AG04449 (cell line): Measurements from ENCODE around the gene TSPAN15.

ENCODE experiments used
- CTCF ChIA-PET: fragments of 350-600 bp; formaldehyde crosslinking; extraction: SDS; loops from one replicate; lab custom pipeline; 2021; ENCODE audit warnings: antibody characterized with exemption; lab: Yijun Ruan, JAX
- POLR2A ChIA-PET: fragments of 400-600, 350-600 bp; formaldehyde crosslinking; extraction: SDS; loops from one replicate; lab custom pipeline; 2020; ENCODE audit warnings: antibody characterized with exemption, inconsistent platforms; lab: Yijun Ruan, JAX
- DNase-seq: peaks from one replicate; pipeline ENCODE4 v3.0.0-alpha.2; 2010; ENCODE audit warnings: low read depth, low spot score
- H3K4me3 ChIP-seq: 2 replicates; pipeline ENCODE4 v1.5.1; 2011; ENCODE audit warnings: low read depth, mild to moderate bottlenecking, control low read depth, low read length
- CTCF ChIP-seq: IDR thresholded peaks from one replicate; pipeline ENCODE4 v1.5.1; 2011; ENCODE audit warnings: mild to moderate bottlenecking, moderate library complexity, low read length, control low read depth, inconsistent platforms; ENCODE audit not compliant: insufficient read depth; ENCODE audit errors: missing control alignments

Gene TSPAN15

DNA sequence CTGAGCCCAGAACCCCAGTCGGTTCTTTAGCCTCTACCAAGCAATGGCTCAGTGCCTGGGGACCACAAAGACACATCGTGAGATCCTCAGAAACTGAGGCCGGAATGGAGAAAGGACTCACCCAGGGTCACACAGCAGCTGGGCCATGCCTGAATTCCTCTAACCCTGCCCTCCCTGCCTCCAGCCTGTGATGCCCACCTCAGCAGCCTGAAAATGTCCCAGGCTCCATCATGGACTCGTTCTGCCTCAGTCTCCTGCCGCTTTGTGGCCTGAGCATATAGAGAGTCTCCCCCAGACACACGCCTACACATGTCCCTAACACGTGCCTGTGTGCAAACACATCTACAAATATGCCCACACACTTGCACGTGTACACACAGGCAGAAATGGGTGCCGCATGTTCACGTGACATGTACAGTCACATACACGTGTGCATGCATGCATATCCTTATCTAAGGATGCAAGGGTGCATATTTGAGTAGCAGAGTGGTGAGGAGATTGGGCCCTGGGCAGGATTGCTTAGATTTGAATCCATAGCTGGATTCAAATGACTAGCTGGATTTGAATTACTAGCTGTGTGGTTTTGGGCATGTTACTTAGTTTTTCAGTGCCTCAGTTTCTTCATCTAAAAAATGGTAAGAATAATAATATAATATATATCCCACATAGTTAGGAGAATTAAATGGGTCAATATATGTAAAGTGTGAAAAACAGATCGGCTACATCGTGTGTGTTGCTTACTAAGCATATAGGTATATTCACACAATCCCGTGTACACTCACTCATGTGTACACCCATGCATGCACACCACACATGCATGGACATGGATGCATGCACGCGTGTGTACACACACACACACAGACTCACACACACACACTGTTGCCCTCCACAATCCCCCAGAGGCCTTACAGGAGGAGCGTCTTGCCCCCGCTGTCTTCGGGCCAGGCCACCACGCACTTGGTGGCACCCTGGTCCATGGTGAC, 36.9 kb upstream of the TSPAN15 start:
- CTCF ChIA-PET = interaction anchor here (0.7 to 1.9 kb wide), 14 partner anchors 8 to 409 kb away, joined by 3 to 8 read pairs (median 4); no protein-coding TSS in a partner anchor
- DNase-seq = no peak
- POLR2A ChIA-PET = no interaction called here
- H3K4me3 ChIP-seq = no peak overlapping the region
- no peak for TF ChIP-seq CTCF

GRCh38 chr10:69415049-69415448, 36.2 kb upstream of the TSPAN15 start:
- ChIA-PET POLR2A (no interaction called here), CTCF (interaction anchor here (0.7 to 3.3 kb wide), 11 partner anchors 11 to 410 kb away, joined by 3 to 15 read pairs (median 5); no protein-coding TSS in a partner anchor)
- no peak for TF ChIP-seq CTCF
- no peak for DNase-seq
- no peak overlapping the region for H3K4me3 ChIP-seq

- no peak for DNase-seq
- ChIA-PET CTCF (interaction anchor here (1.5 to 4.4 kb wide), 4 partner anchors 8 to 92 kb away, joined by 3 to 33 read pairs (median 23); no protein-coding TSS in a partner anchor), POLR2A (no interaction called here)
- H3K4me3 ChIP-seq = no peak overlapping the region
- no peak for TF ChIP-seq CTCF
Measured at GRCh38 chr10:69415951-69416350, 35.3 kb upstream of the TSPAN15 start.

DNA sequence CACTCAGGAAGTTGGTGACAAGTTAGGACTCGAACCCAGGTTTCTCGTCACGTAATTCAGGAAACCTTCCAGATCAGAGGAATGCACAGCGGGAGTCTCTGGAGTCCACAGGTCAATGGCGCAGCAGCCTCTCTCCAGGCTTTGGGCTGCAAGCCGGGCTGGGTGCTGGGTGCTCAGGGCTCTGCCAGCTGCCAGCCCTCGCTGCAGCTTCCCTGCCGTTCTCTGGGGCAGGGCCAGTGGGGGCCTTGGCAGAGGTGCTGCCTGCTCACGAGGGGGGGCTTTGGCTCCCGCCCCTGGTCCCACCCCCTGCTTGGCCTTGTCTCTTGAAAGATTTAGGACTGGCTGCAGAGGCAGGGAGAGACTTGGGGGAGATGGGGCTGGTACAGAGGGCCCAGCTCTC, 34.6 kb upstream of the TSPAN15 start, which contains the start of gene TACR2:
TSS of gene TACR2 (minus strand) at position 224 of the 400 bp plus-strand sequence. CDS start 595 bp downstream, outside the sequence.
- CTCF ChIA-PET = interaction anchor here (0.7 to 4.4 kb wide), 7 partner anchors 9 to 323 kb away, joined by 3 to 33 read pairs (median 4); no protein-coding TSS in a partner anchor
- H3K4me3 ChIP-seq = no peak within 1 kb of the TSS
- no peak for TF ChIP-seq CTCF

DNA sequence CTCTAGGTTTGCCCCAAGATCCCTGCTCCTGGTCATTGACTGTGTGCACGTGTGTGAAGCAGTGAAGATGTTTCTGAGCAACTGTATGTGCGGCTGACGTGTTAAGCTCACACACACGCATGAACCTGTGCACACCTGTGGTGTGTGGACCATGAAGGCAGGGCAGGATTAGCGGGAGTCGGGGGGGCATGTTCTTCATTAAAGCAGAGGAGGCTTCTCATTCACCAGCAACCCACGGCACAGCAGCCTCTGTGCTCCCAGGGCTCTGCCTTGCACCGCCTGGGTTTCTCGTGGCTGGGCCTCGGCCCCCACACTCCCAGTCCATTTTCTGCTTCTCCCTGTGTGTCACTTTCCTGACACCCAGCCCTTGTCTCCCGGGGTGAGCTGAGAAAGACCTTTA, 33.7 kb upstream of the TSPAN15 start:
- ChIA-PET CTCF (interaction anchor here (0.9 to 4.4 kb wide), 7 partner anchors 10 to 324 kb away, joined by 3 to 33 read pairs (median 4); no protein-coding TSS in a partner anchor), POLR2A (no interaction called here)
- no peak overlapping the region for H3K4me3 ChIP-seq
- no peak for TF ChIP-seq CTCF
- no peak for DNase-seq

More for the DNA sequence above, 34.6 kb upstream of the TSPAN15 start, which contains the start of gene TACR2:
- POLR2A ChIA-PET = no interaction called here
- no peak for DNase-seq
